ENCODE measurements around the gene CAV1.

Gene CAV1

GRCh38 chr7:116553168-116553964, 28.5 kb downstream of the CAV1 start:
- DNase-seq = no peak
- Histone ChIP-seq H3K36me3 (ENCODE audit: control insufficient read depth, insufficient read depth, low read length) (no peaks in the 10 kb centered on the region), H3K27ac (ENCODE audit: insufficient read depth, low read length, poor library complexity, severe bottlenecking) (no peak overlapping the region), H3K4me1 (ENCODE audit: control insufficient read depth, insufficient read depth, low read length, poor library complexity, severe bottlenecking) (no peaks in the 10 kb centered on the region), H3K27me3 (replicated peaks; ENCODE audit: control insufficient read depth, insufficient read depth, low read length, poor library complexity, severe bottlenecking) (no peaks in the 10 kb centered on the region), H3K9me3 (ENCODE audit: control insufficient read depth, low read length) (no peaks in the 10 kb centered on the region), H3K4me3 (ENCODE audit: insufficient read depth, low read depth, low read length, poor library complexity, severe bottlenecking) (no peak overlapping the region)

- no peak for DNase-seq
- no peak overlapping the region for H3K27ac ChIP-seq (ENCODE audit: insufficient read depth, low read length, poor library complexity, severe bottlenecking)
- no peaks in the 10 kb centered on the region for H3K4me1 ChIP-seq (ENCODE audit: control insufficient read depth, insufficient read depth, low read length, poor library complexity, severe bottlenecking)
- no peaks in the 10 kb centered on the region for H3K9me3 ChIP-seq (ENCODE audit: control insufficient read depth, low read length)
- H3K27me3 ChIP-seq (replicated peaks; ENCODE audit: control insufficient read depth, insufficient read depth, low read length, poor library complexity, severe bottlenecking) = no peaks in the 10 kb centered on the region
- H3K4me3 ChIP-seq (ENCODE audit: insufficient read depth, low read depth, low read length, poor library complexity, severe bottlenecking) = no peak overlapping the region
- no peaks in the 10 kb centered on the region for H3K36me3 ChIP-seq (ENCODE audit: control insufficient read depth, insufficient read depth, low read length)
These were observed 29.6 kb downstream of the CAV1 start for GRCh38 chr7:116554436-116554835.

- Histone ChIP-seq H3K9me3 (ENCODE audit: control insufficient read depth, low read length) (no peaks in the 10 kb centered on the region), H3K27me3 (replicated peaks; ENCODE audit: control insufficient read depth, insufficient read depth, low read length, poor library complexity, severe bottlenecking) (no peaks in the 10 kb centered on the region), H3K4me3 (ENCODE audit: insufficient read depth, low read depth, low read length, poor library complexity, severe bottlenecking) (no peak overlapping the region), H3K27ac (ENCODE audit: insufficient read depth, low read length, poor library complexity, severe bottlenecking) (no peak overlapping the region), H3K4me1 (ENCODE audit: control insufficient read depth, insufficient read depth, low read length, poor library complexity, severe bottlenecking) (no peaks in the 10 kb centered on the region), H3K36me3 (ENCODE audit: control insufficient read depth, insufficient read depth, low read length) (no peaks in the 10 kb centered on the region)
- no peak for DNase-seq
These were observed 30.1 kb downstream of the CAV1 start for GRCh38 chr7:116554911-116555310.

- Histone ChIP-seq H3K27me3 (replicated peaks; ENCODE audit: control insufficient read depth, insufficient read depth, low read length, poor library complexity, severe bottlenecking) (peaks cover 7% of the 10 kb centered on the region), H3K36me3 (ENCODE audit: control insufficient read depth, insufficient read depth, low read length) (no peaks in the 10 kb centered on the region), H3K4me3 (ENCODE audit: insufficient read depth, low read depth, low read length, poor library complexity, severe bottlenecking) (no peak overlapping the region), H3K4me1 (ENCODE audit: control insufficient read depth, insufficient read depth, low read length, poor library complexity, severe bottlenecking) (no peaks in the 10 kb centered on the region), H3K9me3 (ENCODE audit: control insufficient read depth, low read length) (no peaks in the 10 kb centered on the region), H3K27ac (ENCODE audit: insufficient read depth, low read length, poor library complexity, severe bottlenecking) (no peak overlapping the region)
- DNase-seq = no peak
These were observed 32.3 kb downstream of the CAV1 start for GRCh38 chr7:116557066-116557585.

GRCh38 chr7:116557901-116558300, 33.1 kb downstream of the CAV1 start:
- no peaks in the 10 kb centered on the region for H3K9me3 ChIP-seq (ENCODE audit: control insufficient read depth, low read length)
- no peak overlapping the region for H3K4me3 ChIP-seq (ENCODE audit: insufficient read depth, low read depth, low read length, poor library complexity, severe bottlenecking)
- no peak for DNase-seq
- no peak overlapping the region for H3K27ac ChIP-seq (ENCODE audit: insufficient read depth, low read length, poor library complexity, severe bottlenecking)
- H3K27me3 ChIP-seq (replicated peaks; ENCODE audit: control insufficient read depth, insufficient read depth, low read length, poor library complexity, severe bottlenecking) = peaks cover 7% of the 10 kb centered on the region
- no peaks in the 10 kb centered on the region for H3K4me1 ChIP-seq (ENCODE audit: control insufficient read depth, insufficient read depth, low read length, poor library complexity, severe bottlenecking)
- H3K36me3 ChIP-seq (ENCODE audit: control insufficient read depth, insufficient read depth, low read length) = no peaks in the 10 kb centered on the region

- Histone ChIP-seq H3K4me3 (ENCODE audit: insufficient read depth, low read depth, low read length, poor library complexity, severe bottlenecking) (no peak overlapping the region), H3K27me3 (replicated peaks; ENCODE audit: control insufficient read depth, insufficient read depth, low read length, poor library complexity, severe bottlenecking) (peaks cover 7% of the 10 kb centered on the region), H3K36me3 (ENCODE audit: control insufficient read depth, insufficient read depth, low read length) (no peaks in the 10 kb centered on the region), H3K27ac (ENCODE audit: insufficient read depth, low read length, poor library complexity, severe bottlenecking) (no peak overlapping the region), H3K4me1 (ENCODE audit: control insufficient read depth, insufficient read depth, low read length, poor library complexity, severe bottlenecking) (no peaks in the 10 kb centered on the region), H3K9me3 (ENCODE audit: control insufficient read depth, low read length) (no peaks in the 10 kb centered on the region)
- no peak for DNase-seq
These were observed 35.5 kb downstream of the CAV1 start for GRCh38 chr7:116560021-116560970.

- H3K27ac ChIP-seq (ENCODE audit: insufficient read depth, low read length, poor library complexity, severe bottlenecking) = no peak overlapping the region
- no peaks in the 10 kb centered on the region for H3K9me3 ChIP-seq (ENCODE audit: control insufficient read depth, low read length)
- H3K27me3 ChIP-seq (replicated peaks; ENCODE audit: control insufficient read depth, insufficient read depth, low read length, poor library complexity, severe bottlenecking) = peaks cover 7% of the 10 kb centered on the region
- no peaks in the 10 kb centered on the region for H3K4me1 ChIP-seq (ENCODE audit: control insufficient read depth, insufficient read depth, low read length, poor library complexity, severe bottlenecking)
- H3K36me3 ChIP-seq (ENCODE audit: control insufficient read depth, insufficient read depth, low read length) = no peaks in the 10 kb centered on the region
- H3K4me3 ChIP-seq (ENCODE audit: insufficient read depth, low read depth, low read length, poor library complexity, severe bottlenecking) = no peak overlapping the region
- DNase-seq = no peak
These were observed 37.1 kb downstream of the CAV1 start for GRCh38 chr7:116561697-116562483.

GRCh38 chr7:116562529-116563121, 37.8 kb downstream of the CAV1 start:
- no peak for DNase-seq
- H3K36me3 ChIP-seq (ENCODE audit: control insufficient read depth, insufficient read depth, low read length) = no peaks in the 10 kb centered on the region
- no peaks in the 10 kb centered on the region for H3K9me3 ChIP-seq (ENCODE audit: control insufficient read depth, low read length)
- no peak overlapping the region for H3K27ac ChIP-seq (ENCODE audit: insufficient read depth, low read length, poor library complexity, severe bottlenecking)
- peaks cover 7% of the 10 kb centered on the region for H3K27me3 ChIP-seq (replicated peaks; ENCODE audit: control insufficient read depth, insufficient read depth, low read length, poor library complexity, severe bottlenecking)
- H3K4me3 ChIP-seq (ENCODE audit: insufficient read depth, low read depth, low read length, poor library complexity, severe bottlenecking) = no peak overlapping the region
- no peaks in the 10 kb centered on the region for H3K4me1 ChIP-seq (ENCODE audit: control insufficient read depth, insufficient read depth, low read length, poor library complexity, severe bottlenecking)

- no peak overlapping the region for H3K27ac ChIP-seq (ENCODE audit: insufficient read depth, low read length, poor library complexity, severe bottlenecking)
- DNase-seq = no peak
- H3K36me3 ChIP-seq (ENCODE audit: control insufficient read depth, insufficient read depth, low read length) = no peaks in the 10 kb centered on the region
These were observed 41.1 kb downstream of the CAV1 start for GRCh38 chr7:116565981-116566380.

More at GRCh38 chr7:116565981-116566380, 41.1 kb downstream of the CAV1 start:
- H3K4me3 ChIP-seq (ENCODE audit: insufficient read depth, low read depth, low read length, poor library complexity, severe bottlenecking) = no peak overlapping the region
- H3K4me1 ChIP-seq (ENCODE audit: control insufficient read depth, insufficient read depth, low read length, poor library complexity, severe bottlenecking) = no peaks in the 10 kb centered on the region
- no peaks in the 10 kb centered on the region for H3K27me3 ChIP-seq (replicated peaks; ENCODE audit: control insufficient read depth, insufficient read depth, low read length, poor library complexity, severe bottlenecking)
- no peaks in the 10 kb centered on the region for H3K9me3 ChIP-seq (ENCODE audit: control insufficient read depth, low read length)

All from effector memory CD4-positive, alpha-beta T cell (primary cell).